NT2/D1 (cell line): ENCODE results near the gene CROCC.

ENCODE experiments used
- DNase-seq: peaks from one replicate; pipeline ENCODE4 v3.0.0-alpha.2; 2011; ENCODE audit warnings: low read depth, low spot score
- H3K27me3 ChIP-seq: 2 replicates; pipeline ENCODE4 v1.6.0; 2011; ENCODE audit warnings: mild to moderate bottlenecking; ENCODE audit not compliant: insufficient read length, insufficient read depth
- H3K36me3 ChIP-seq: 2 replicates; pipeline ENCODE4 v1.6.1; 2011; ENCODE audit warnings: mild to moderate bottlenecking, low read length, mixed read lengths; ENCODE audit not compliant: insufficient read depth, insufficient read length
- H3K4me1 ChIP-seq: 2 replicates; pipeline ENCODE4 v1.5.1; 2011; ENCODE audit not compliant: insufficient read depth, insufficient read length
- H3K4me3 ChIP-seq: 2 replicates; pipeline ENCODE4 v1.5.1; 2011; ENCODE audit warnings: low read depth; ENCODE audit not compliant: insufficient read length
- H3K9ac ChIP-seq: 2 replicates; pipeline ENCODE4 v1.6.0; 2011; ENCODE audit warnings: low read depth; ENCODE audit not compliant: insufficient read length
- H3K9me3 ChIP-seq: 2 replicates; pipeline ENCODE4 v1.5.1; 2011; ENCODE audit warnings: mild to moderate bottlenecking, low read length; ENCODE audit not compliant: insufficient read depth
- SUZ12 ChIP-seq: IDR thresholded peaks from 2 replicates; pipeline ENCODE4 v1.6.1; 2011; ENCODE audit not compliant: insufficient read length, insufficient read depth; ENCODE audit errors: extremely low read depth
- YY1 ChIP-seq: IDR thresholded peaks from 2 replicates; pipeline ENCODE4 v1.6.1; 2011; ENCODE audit not compliant: insufficient read length, insufficient read depth
- ZNF274 ChIP-seq: IDR thresholded peaks from 2 replicates; pipeline ENCODE4 v1.6.1; 2011; ENCODE audit warnings: mild to moderate bottlenecking, low read depth, low read length

CROCC gene

GRCh38 chr1:17011092-17011438 is 89.3 kb downstream of the CROCC start:
- no peak for DNase-seq
- peak overlapping the region; percentile 64 for H3K4me3 ChIP-seq
- no peaks in the 10 kb centered on the region for H3K27me3 ChIP-seq
- TF ChIP-seq YY1 (no peak), ZNF274 (no peak), SUZ12 (no peak)
- H3K9me3 ChIP-seq: no peaks in the 10 kb centered on the region
- H3K36me3 ChIP-seq: peaks cover 3% of the 10 kb centered on the region
- peaks cover 24% of the 10 kb centered on the region for H3K4me1 ChIP-seq
- peak overlapping the region; percentile 81 for H3K9ac ChIP-seq

- TF ChIP-seq YY1: no peak
- TF ChIP-seq ZNF274: no peak
- TF ChIP-seq SUZ12: no peak
- DNase-seq: peak; percentile 67
- H3K4me1 ChIP-seq: peaks cover 21% of the 10 kb centered on the region
- H3K27me3 ChIP-seq: no peaks in the 10 kb centered on the region
- H3K36me3 ChIP-seq: peaks cover 3% of the 10 kb centered on the region
- no peaks in the 10 kb centered on the region for H3K9me3 ChIP-seq
- peak within 1 kb of the TSS; percentile 81 for H3K9ac ChIP-seq
- peak within 1 kb of the TSS; percentile 64 for H3K4me3 ChIP-seq
Observed at GRCh38 chr1:17011439-17012307, 89.9 kb downstream of the CROCC start, which contains the start of gene ATP13A2. ATP13A2 (minus strand) TSS chr1:17011928; CDS start chr1:17011738, 190 bp downstream.

- no peak overlapping the region for H3K9ac ChIP-seq
- H3K27me3 ChIP-seq: no peaks in the 10 kb centered on the region
- peaks cover 18% of the 10 kb centered on the region for H3K4me1 ChIP-seq
- TF ChIP-seq ZNF274 (no peak), YY1 (no peak), SUZ12 (no peak)
- no peak overlapping the region for H3K4me3 ChIP-seq
- no peak for DNase-seq
- H3K9me3 ChIP-seq: no peaks in the 10 kb centered on the region
- peaks cover 7% of the 10 kb centered on the region for H3K36me3 ChIP-seq
Observed at GRCh38 chr1:17012775-17013490, 91.2 kb downstream of the CROCC start.

- DNase-seq: no peak
- H3K4me3 ChIP-seq: no peak overlapping the region
- no peaks in the 10 kb centered on the region for H3K9me3 ChIP-seq
- H3K9ac ChIP-seq: no peak overlapping the region
- peaks cover 18% of the 10 kb centered on the region for H3K4me1 ChIP-seq
- TF ChIP-seq SUZ12 (no peak), YY1 (no peak), ZNF274 (no peak)
- peaks cover 12% of the 10 kb centered on the region for H3K36me3 ChIP-seq
- H3K27me3 ChIP-seq: no peaks in the 10 kb centered on the region
Observed at GRCh38 chr1:17013491-17014320, 92.0 kb downstream of the CROCC start.

GRCh38 chr1:17014671-17015567 is 93.2 kb downstream of the CROCC start:
- TF ChIP-seq ZNF274: no peak
- TF ChIP-seq YY1: no peak
- TF ChIP-seq SUZ12: no peak
- DNase-seq: no peak
- H3K4me1 ChIP-seq: peaks cover 15% of the 10 kb centered on the region
- H3K4me3 ChIP-seq: no peak overlapping the region
- H3K9me3 ChIP-seq: no peaks in the 10 kb centered on the region
- H3K36me3 ChIP-seq: peaks cover 23% of the 10 kb centered on the region
- H3K27me3 ChIP-seq: no peaks in the 10 kb centered on the region
- peak overlapping the region; percentile 57 for H3K9ac ChIP-seq

- Histone ChIP-seq H3K9me3 (no peaks in the 10 kb centered on the region), H3K9ac (peak overlapping the region; percentile 2), H3K27me3 (no peaks in the 10 kb centered on the region), H3K36me3 (peaks cover 36% of the 10 kb centered on the region), H3K4me1 (peaks cover 11% of the 10 kb centered on the region), H3K4me3 (no peak overlapping the region)
- DNase-seq: peak; percentile 47
- no peak for TF ChIP-seq SUZ12
- TF ChIP-seq YY1: no peak
- no peak for TF ChIP-seq ZNF274
Observed at GRCh38 chr1:17016317-17016661, 94.6 kb downstream of the CROCC start.
